Vagina (tissue), 2 donors: ENCODE results near the gene TSC22D4. TPM values are rescaled to one million over a fixed set of nuclear protein-coding genes. Genes with fewer than 3 reads are reported as not detected.

Experiments
- DNase-seq, 2 donors: peaks; one replicate each; pipeline ENCODE4 v3.0.0-alpha.2; 2017; ENCODE audit errors: extremely low spot score in 2 of 2
- H3K27ac ChIP-seq: fragments of 200-600 bp; sonication (generic); one replicate; pipeline ENCODE4 v1.5.1; 2019
- H3K27me3 ChIP-seq: fragments of 200-600 bp; sonication (generic); one replicate; pipeline ENCODE4 v1.5.1; 2019
- H3K36me3 ChIP-seq, 2 donors: fragments of 200-600 bp; sonication (generic); one replicate each; pipeline ENCODE4 v1.5.1; 2017 to 2019
- H3K4me1 ChIP-seq: fragments of 200-600 bp; sonication (generic); one replicate; pipeline ENCODE4 v1.5.1; 2019
- H3K4me3 ChIP-seq, 2 donors: fragments of 200-600 bp; sonication (generic); 1 replicate in 1 of 2; 2 replicates in 1 of 2; pipeline ENCODE4 v1.5.1; 2016 to 2019
- H3K9me3 ChIP-seq: fragments of 200-600 bp; sonication (generic); one replicate; pipeline ENCODE4 v1.5.1; 2019
- POLR2A ChIP-seq, 2 donors: fragments of 450-650 bp; IDR thresholded peaks; one replicate each; pipeline ENCODE4 v1.6.1; 2017; ENCODE audit warnings: antibody characterized with exemption in 2 of 2, mild to moderate bottlenecking in 2 of 2, moderate library complexity in 2 of 2
- POLR2AphosphoS5 ChIP-seq, 2 donors: sonication (generic); formaldehyde crosslinking; IDR thresholded peaks; one replicate each; pipeline ENCODE4 v1.9.0; 2017; ENCODE audit warnings: antibody characterized with exemption in 2 of 2, mild to moderate bottlenecking in 2 of 2, low read depth in 1 of 2; ENCODE audit not compliant: insufficient read depth in 1 of 2
- intact Hi-C: fragments of 100-400 bp; cut with DNase I; formaldehyde crosslinking; loops from one replicate; pipeline ENCODE4 v1.15.1; 2023
- total RNA-seq: library from RNA; depleted of rRNA; stranded (reverse); fragments of >200 nt; gene quantifications from one replicate; pipeline ENCODE4 v1.2.3, GENCODE V29; 2016
- TF ChIP-seq, protein P1 (sequence below), 3 experiments: fragments of 450-650 bp in 2 of 3; fragments of 200-600 bp in 1 of 3; sonication (generic) in 1 of 3; IDR thresholded peaks; one replicate each; pipeline ENCODE4 v1.5.1; 2017 to 2019; ENCODE audit warnings: antibody characterized with exemption in 3 of 3, mild to moderate bottlenecking in 2 of 3, moderate library complexity in 2 of 3

Gene TSC22D4
- total RNA-seq, 1 donor from 2014 or later, result 34.6 TPM

GRCh38 chr7:100426516-100426915 is 52.5 kb downstream of the TSC22D4 start:
- Histone ChIP-seq H3K27me3 (no peaks in the 10 kb centered on the region), H3K9me3 (no peaks in the 10 kb centered on the region), H3K4me1 (peaks cover 14% of the 10 kb centered on the region), H3K36me3 (no peaks in the 10 kb centered on the region), H3K27ac (no peak overlapping the region), H3K4me3 (no peak overlapping the region)
- no peak for TF ChIP-seq POLR2AphosphoS5 (IDR thresholded peaks at IDR 0.05; ENCODE audit: insufficient read depth in 1 of 2, low read depth in 1 of 2)
- TF ChIP-seq, protein P1, sequence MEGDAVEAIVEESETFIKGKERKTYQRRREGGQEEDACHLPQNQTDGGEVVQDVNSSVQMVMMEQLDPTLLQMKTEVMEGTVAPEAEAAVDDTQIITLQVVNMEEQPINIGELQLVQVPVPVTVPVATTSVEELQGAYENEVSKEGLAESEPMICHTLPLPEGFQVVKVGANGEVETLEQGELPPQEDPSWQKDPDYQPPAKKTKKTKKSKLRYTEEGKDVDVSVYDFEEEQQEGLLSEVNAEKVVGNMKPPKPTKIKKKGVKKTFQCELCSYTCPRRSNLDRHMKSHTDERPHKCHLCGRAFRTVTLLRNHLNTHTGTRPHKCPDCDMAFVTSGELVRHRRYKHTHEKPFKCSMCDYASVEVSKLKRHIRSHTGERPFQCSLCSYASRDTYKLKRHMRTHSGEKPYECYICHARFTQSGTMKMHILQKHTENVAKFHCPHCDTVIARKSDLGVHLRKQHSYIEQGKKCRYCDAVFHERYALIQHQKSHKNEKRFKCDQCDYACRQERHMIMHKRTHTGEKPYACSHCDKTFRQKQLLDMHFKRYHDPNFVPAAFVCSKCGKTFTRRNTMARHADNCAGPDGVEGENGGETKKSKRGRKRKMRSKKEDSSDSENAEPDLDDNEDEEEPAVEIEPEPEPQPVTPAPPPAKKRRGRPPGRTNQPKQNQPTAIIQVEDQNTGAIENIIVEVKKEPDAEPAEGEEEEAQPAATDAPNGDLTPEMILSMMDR (IDR thresholded peaks at IDR 0.05), result no peak
- TF ChIP-seq POLR2A (IDR thresholded peaks at IDR 0.05), result no peak
- intact Hi-C loops, result no loop called here
- no peak for DNase-seq

DNA sequence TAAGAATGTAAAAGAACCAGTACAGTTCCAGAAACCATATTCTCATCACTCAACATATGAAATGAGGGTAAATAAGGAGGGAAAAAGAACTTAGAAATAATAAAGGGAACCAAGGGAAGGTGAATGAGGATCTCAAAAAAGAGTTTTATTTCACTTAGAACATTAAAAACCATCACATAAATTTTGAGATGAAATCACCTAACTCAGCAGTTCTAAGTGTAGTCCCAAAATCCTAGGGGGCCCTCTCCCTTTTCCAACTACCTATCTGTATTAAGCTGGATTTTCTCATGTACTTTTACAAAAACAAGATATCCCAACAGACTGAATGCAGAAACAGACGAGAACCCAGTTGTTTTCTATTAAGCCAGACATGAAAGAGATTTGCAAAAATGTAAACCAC is 53.7 kb downstream of the TSC22D4 start:
- no peaks in the 10 kb centered on the region for H3K27me3 ChIP-seq
- H3K27ac ChIP-seq, result no peak overlapping the region
- intact Hi-C loops, result no loop called here
- TF ChIP-seq POLR2A (IDR thresholded peaks at IDR 0.05) (no peak), POLR2AphosphoS5 (IDR thresholded peaks at IDR 0.05; ENCODE audit: insufficient read depth in 1 of 2, low read depth in 1 of 2) (no peak)
- TF ChIP-seq, protein P1 (IDR thresholded peaks at IDR 0.05), result no peak
- H3K4me3 ChIP-seq, result no peak overlapping the region
- H3K4me1 ChIP-seq, result peaks cover 2% of the 10 kb centered on the region
- no peaks in the 10 kb centered on the region for H3K9me3 ChIP-seq
- H3K36me3 ChIP-seq, result no peaks in the 10 kb centered on the region
- DNase-seq, result no peak

DNA sequence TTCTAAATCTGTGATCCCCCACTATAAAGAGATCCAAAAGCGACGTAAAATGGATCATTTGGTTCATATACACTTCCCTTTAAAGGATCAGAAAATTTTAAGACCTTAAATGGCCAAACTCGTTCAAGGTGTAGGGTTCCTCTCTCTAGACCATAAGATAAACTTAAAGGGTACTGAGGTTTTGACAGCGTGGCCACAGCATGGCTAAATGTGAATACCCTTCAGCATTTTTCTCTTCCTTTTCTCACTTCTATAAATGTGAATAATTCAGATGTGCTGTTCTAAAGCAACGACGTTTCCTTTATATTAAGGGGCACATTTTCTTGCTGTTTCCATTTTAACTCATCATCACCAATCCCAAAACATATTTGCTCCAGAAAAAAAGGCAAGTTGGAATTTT is 55.7 kb downstream of the TSC22D4 start:
- no peak overlapping the region for H3K27ac ChIP-seq
- no peaks in the 10 kb centered on the region for H3K4me1 ChIP-seq
- H3K4me3 ChIP-seq, result no peak overlapping the region
- no peaks in the 10 kb centered on the region for H3K27me3 ChIP-seq
- no peaks in the 10 kb centered on the region for H3K9me3 ChIP-seq
- no peaks in the 10 kb centered on the region for H3K36me3 ChIP-seq
- no peak for DNase-seq
- intact Hi-C loops, result no loop called here
- TF ChIP-seq POLR2A (IDR thresholded peaks at IDR 0.05) (no peak), POLR2AphosphoS5 (IDR thresholded peaks at IDR 0.05; ENCODE audit: insufficient read depth in 1 of 2, low read depth in 1 of 2) (no peak)
- TF ChIP-seq, protein P1 (IDR thresholded peaks at IDR 0.05), result no peak

- Histone ChIP-seq H3K27ac (no peak overlapping the region), H3K9me3 (no peaks in the 10 kb centered on the region), H3K4me1 (no peaks in the 10 kb centered on the region), H3K36me3 (no peaks in the 10 kb centered on the region), H3K27me3 (no peaks in the 10 kb centered on the region), H3K4me3 (no peak overlapping the region)
- intact Hi-C loops, result no loop called here
- TF ChIP-seq POLR2A (IDR thresholded peaks at IDR 0.05) (no peak), POLR2AphosphoS5 (IDR thresholded peaks at IDR 0.05; ENCODE audit: insufficient read depth in 1 of 2, low read depth in 1 of 2) (no peak)
- TF ChIP-seq, protein P1 (IDR thresholded peaks at IDR 0.05), result no peak
- no peak for DNase-seq
These were observed 59.3 kb downstream of the TSC22D4 start for GRCh38 chr7:100419660-100420226.

DNA sequence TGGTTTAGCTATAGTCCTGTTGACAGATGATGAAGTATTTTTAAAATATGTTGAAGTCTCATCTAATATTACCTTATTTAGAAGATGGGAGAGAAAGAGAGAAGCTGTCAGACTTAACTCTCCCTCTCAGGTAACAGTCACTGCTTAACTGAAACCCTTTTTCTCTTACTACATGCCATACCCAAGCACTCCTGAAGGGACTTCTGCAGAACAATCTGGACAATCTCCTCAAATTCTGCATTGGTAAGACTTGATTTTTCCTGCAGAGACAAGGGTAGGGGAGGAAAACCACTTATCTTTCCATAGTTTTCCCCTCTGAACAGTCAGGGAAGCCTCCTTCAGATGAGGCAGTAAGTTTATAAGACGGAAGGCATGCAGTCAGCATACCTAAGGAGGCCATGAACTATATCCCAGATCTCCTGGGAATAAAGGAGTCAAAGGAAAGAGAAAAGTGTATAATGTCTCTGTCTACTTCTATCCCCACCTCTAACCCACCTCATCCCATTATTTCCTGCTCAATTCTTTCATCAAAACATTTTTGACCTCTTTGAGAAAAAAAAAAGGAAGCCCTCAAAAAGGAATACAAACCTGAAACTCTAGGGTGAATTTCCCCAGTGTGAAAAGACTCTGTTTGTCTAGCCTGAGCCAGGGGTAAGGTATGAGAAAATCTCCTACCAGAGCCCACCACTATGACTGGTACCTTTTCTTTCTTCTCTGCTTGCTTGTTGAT is 59.9 kb downstream of the TSC22D4 start:
- TF ChIP-seq POLR2A (IDR thresholded peaks at IDR 0.05) (no peak), POLR2AphosphoS5 (IDR thresholded peaks at IDR 0.05; ENCODE audit: insufficient read depth in 1 of 2, low read depth in 1 of 2) (no peak)
- Histone ChIP-seq H3K4me1 (no peaks in the 10 kb centered on the region), H3K9me3 (no peaks in the 10 kb centered on the region), H3K27me3 (no peaks in the 10 kb centered on the region), H3K4me3 (no peak overlapping the region), H3K36me3 (no peaks in the 10 kb centered on the region), H3K27ac (no peak overlapping the region)
- no peak for DNase-seq
- intact Hi-C loops, result no loop called here

Other genes with a start within 250 kb of the TSC22D4 start
- gene SPDYE3, start 171.5 kb downstream of the TSC22D4 start, total RNA-seq, result not detected
- 56.0 TPM for gene PILRB, start 121.1 kb downstream of the TSC22D4 start, total RNA-seq
- 8.3 TPM for gene PILRA, start 105.7 kb downstream of the TSC22D4 start, total RNA-seq
- gene ZCWPW1, start 50.5 kb downstream of the TSC22D4 start, total RNA-seq, result 5.9 TPM
- 38.3 TPM for gene MEPCE, start 49.4 kb downstream of the TSC22D4 start, total RNA-seq
- 24.6 TPM for gene PPP1R35, start 42.7 kb downstream of the TSC22D4 start, total RNA-seq
- gene SPACDR, start 15.0 kb downstream of the TSC22D4 start, total RNA-seq, result not detected
- gene NYAP1, start 4.7 kb upstream of the TSC22D4 start, total RNA-seq, result 3.9 TPM
- 37.6 TPM for gene AGFG2, start 60.0 kb upstream of the TSC22D4 start, total RNA-seq
- gene SAP25, start 94.7 kb upstream of the TSC22D4 start, total RNA-seq, result 2.9 TPM
- gene LRCH4, start 106.9 kb upstream of the TSC22D4 start, total RNA-seq, result 72.2 TPM
- 0.98 TPM for gene FBXO24, start 107.1 kb upstream of the TSC22D4 start, total RNA-seq
- gene PCOLCE, start 123.1 kb upstream of the TSC22D4 start, total RNA-seq, result 85.4 TPM
- 11.8 TPM for gene MOSPD3, start 133.3 kb upstream of the TSC22D4 start, total RNA-seq
- 0.25 TPM for gene TFR2, start 162.3 kb upstream of the TSC22D4 start, total RNA-seq
- gene ACTL6B, start 177.2 kb upstream of the TSC22D4 start, total RNA-seq, result 0.49 TPM
- gene GNB2, start 194.5 kb upstream of the TSC22D4 start, total RNA-seq, result 283 TPM
- 20.6 TPM for gene GIGYF1, start 215.0 kb upstream of the TSC22D4 start, total RNA-seq
- 44.0 TPM for gene POP7, start 226.9 kb upstream of the TSC22D4 start, total RNA-seq
- gene EPO, start 241.3 kb upstream of the TSC22D4 start, total RNA-seq, result not detected